Stimulated activated naive CD4-positive, alpha-beta T cell treated with Interleukin-2 at 50 U/mL for 16 hours (primary cell): Measurements from ENCODE around the gene BTBD9.

Experiments used
- DNase-seq: peaks from one replicate; lab custom pipeline; 2025; lab: John Stamatoyannopoulos, UW

Gene BTBD9

GRCh38 chr6:38174806-38175495 is 464.8 kb downstream of the BTBD9 start:
- no peak for DNase-seq

GRCh38 chr6:38174315-38174714 is 465.4 kb downstream of the BTBD9 start:
- no peak for DNase-seq

GRCh38 chr6:38173909-38174308 is 465.8 kb downstream of the BTBD9 start:
- no peak for DNase-seq

GRCh38 chr6:38172739-38173410 is 466.9 kb downstream of the BTBD9 start:
- DNase-seq = no peak

GRCh38 chr6:38171997-38172738 is 467.6 kb downstream of the BTBD9 start:
- no peak for DNase-seq

GRCh38 chr6:38170666-38171355 is 468.9 kb downstream of the BTBD9 start:
- no peak for DNase-seq

- DNase-seq = no peak
Observed at GRCh38 chr6:38169977-38170526, 469.7 kb downstream of the BTBD9 start.

- DNase-seq = no peak
Observed at GRCh38 chr6:38169221-38169976, 470.3 kb downstream of the BTBD9 start.

GRCh38 chr6:38168699-38169098 is 471.0 kb downstream of the BTBD9 start:
- no peak for DNase-seq

GRCh38 chr6:38168126-38168525 is 471.6 kb downstream of the BTBD9 start:
- no peak for DNase-seq

GRCh38 chr6:38167598-38167997 is 472.1 kb downstream of the BTBD9 start:
- DNase-seq = no peak

GRCh38 chr6:38166411-38167240 is 473.1 kb downstream of the BTBD9 start:
- no peak for DNase-seq

GRCh38 chr6:38164671-38165108 is 475.0 kb downstream of the BTBD9 start:
- no peak for DNase-seq

GRCh38 chr6:38164131-38164481 is 475.6 kb downstream of the BTBD9 start:
- no peak for DNase-seq

GRCh38 chr6:38163186-38164130 is 476.3 kb downstream of the BTBD9 start:
- DNase-seq = no peak

- no peak for DNase-seq
Observed at GRCh38 chr6:38162493-38163185, 477.1 kb downstream of the BTBD9 start.

GRCh38 chr6:38161754-38162492 is 477.8 kb downstream of the BTBD9 start:
- DNase-seq = no peak

GRCh38 chr6:38161331-38161730 is 478.4 kb downstream of the BTBD9 start:
- no peak for DNase-seq
